Endodermal cell (in vitro differentiated cells): ENCODE measurements around the gene ACSF2. TPM values are rescaled to one million over a fixed set of nuclear protein-coding genes. Genes with fewer than 3 reads are reported as not detected.

ENCODE experiments used
- DNase-seq: peaks from one replicate; pipeline ENCODE4 v3.0.0-alpha.2; 2017
- H3K27ac ChIP-seq: 2 replicates; pipeline ENCODE4 v1.5.1; 2013; ENCODE audit warnings: mild to moderate bottlenecking, low read depth, low read length, moderate library complexity
- H3K27me3 ChIP-seq: 2 replicates; pipeline ENCODE4 v1.6.1; 2013; ENCODE audit warnings: mild to moderate bottlenecking, low read length, moderate library complexity; ENCODE audit not compliant: insufficient read depth, control insufficient read depth, poor library complexity, severe bottlenecking
- H3K36me3 ChIP-seq: 2 replicates; pipeline ENCODE4 v1.7.0; 2013; ENCODE audit warnings: mild to moderate bottlenecking, low read length, moderate library complexity; ENCODE audit not compliant: control insufficient read depth, insufficient read depth
- H3K4me1 ChIP-seq: one replicate; pipeline ENCODE4 v1.7.0; 2013; ENCODE audit warnings: low read length; ENCODE audit not compliant: control insufficient read depth, insufficient read depth
- H3K4me3 ChIP-seq: 2 replicates; pipeline ENCODE4 v1.5.1; 2013; ENCODE audit warnings: mild to moderate bottlenecking, low read length, moderate library complexity
- H3K9ac ChIP-seq: 2 replicates; pipeline ENCODE4 v1.6.1; 2013; ENCODE audit warnings: mild to moderate bottlenecking, low read length, moderate library complexity; ENCODE audit not compliant: poor library complexity, severe bottlenecking; ENCODE audit errors: extremely low read depth
- H3K9me3 ChIP-seq: 2 replicates; pipeline ENCODE4 v1.6.1; 2013; ENCODE audit warnings: mild to moderate bottlenecking, low read length, moderate library complexity; ENCODE audit not compliant: control insufficient read depth
- H3K27ac Mint-ChIP-seq: 2 replicates; pipeline ENCODE4 v1.8.0; 2020; ENCODE audit warnings: mixed read lengths
- H3K27me3 Mint-ChIP-seq: 2 replicates; pipeline ENCODE4 v1.8.0; 2021; ENCODE audit warnings: mild to moderate bottlenecking, mixed read lengths; ENCODE audit not compliant: insufficient read depth
- H3K36me3 Mint-ChIP-seq: 2 replicates; pipeline ENCODE4 v1.8.0; 2020; ENCODE audit warnings: low read depth, mixed read lengths
- H3K4me1 Mint-ChIP-seq: 2 replicates; pipeline ENCODE4 v1.8.0; 2020; ENCODE audit warnings: mixed read lengths
- H3K4me3 Mint-ChIP-seq: 2 replicates; pipeline ENCODE4 v1.8.0; 2020; ENCODE audit warnings: mild to moderate bottlenecking, moderate library complexity, mixed read lengths
- H3K9me3 Mint-ChIP-seq: 2 replicates; pipeline ENCODE4 v1.8.0; 2020; ENCODE audit warnings: mild to moderate bottlenecking, mixed read lengths
- WGBS, 2 experiments: methylation state at CpG; one replicate each; pipeline versions ENCODE4 v1.1.5 to v1.1.7; 2013; ENCODE audit warnings: missing lambda C conversion rate in 2 of 2, mixed read lengths in 1 of 2; ENCODE audit not compliant: insufficient coverage in 1 of 2, insufficient read length in 1 of 2; 5-methylcytosine and 5-hydroxymethylcytosine counted together
- total RNA-seq, 2 donors: library from RNA; stranded (reverse); fragmentation: NEBNext Ultra II Directional in 1 of 2; extraction: Animal tissue kit (Norgen Biotek cat#: 25700) in 1 of 2; gene quantifications; 2 replicates in 1 of 2; 3 replicates in 1 of 2; pipeline ENCODE4 v1.2.1, GENCODE V29; 2021
- TF ChIP-seq, protein P1 (sequence below): fragments of 200-600 bp; sonication (generic); conservative IDR thresholded peaks from 2 replicates; pipeline ENCODE4 v1.5.0; 2021; ENCODE audit warnings: antibody characterized with exemption, mild to moderate bottlenecking

The ACSF2 gene
- total RNA-seq, 2 donors from 2014 or later: 61.7 to 76.5 TPM

GRCh38 chr17:50445730-50446325 lies 19.8 kb downstream of the ACSF2 start:
- no peaks in the 10 kb centered on the region for H3K9me3 Mint-ChIP-seq
- WGBS, 2 experiments: 85 to 100% methylated on average over 1 of the region's 1 CpG
- no peak overlapping the region for H3K27ac Mint-ChIP-seq
- Histone ChIP-seq H3K4me1 (no peaks in the 10 kb centered on the region), H3K4me3 (no peak overlapping the region), H3K27me3 (no peaks in the 10 kb centered on the region), H3K36me3 (no peaks in the 10 kb centered on the region), H3K9ac (no peak overlapping the region), H3K27ac (no peak overlapping the region), H3K9me3 (no peaks in the 10 kb centered on the region)
- peaks cover 14% of the 10 kb centered on the region for H3K36me3 Mint-ChIP-seq
- TF ChIP-seq, protein P1, sequence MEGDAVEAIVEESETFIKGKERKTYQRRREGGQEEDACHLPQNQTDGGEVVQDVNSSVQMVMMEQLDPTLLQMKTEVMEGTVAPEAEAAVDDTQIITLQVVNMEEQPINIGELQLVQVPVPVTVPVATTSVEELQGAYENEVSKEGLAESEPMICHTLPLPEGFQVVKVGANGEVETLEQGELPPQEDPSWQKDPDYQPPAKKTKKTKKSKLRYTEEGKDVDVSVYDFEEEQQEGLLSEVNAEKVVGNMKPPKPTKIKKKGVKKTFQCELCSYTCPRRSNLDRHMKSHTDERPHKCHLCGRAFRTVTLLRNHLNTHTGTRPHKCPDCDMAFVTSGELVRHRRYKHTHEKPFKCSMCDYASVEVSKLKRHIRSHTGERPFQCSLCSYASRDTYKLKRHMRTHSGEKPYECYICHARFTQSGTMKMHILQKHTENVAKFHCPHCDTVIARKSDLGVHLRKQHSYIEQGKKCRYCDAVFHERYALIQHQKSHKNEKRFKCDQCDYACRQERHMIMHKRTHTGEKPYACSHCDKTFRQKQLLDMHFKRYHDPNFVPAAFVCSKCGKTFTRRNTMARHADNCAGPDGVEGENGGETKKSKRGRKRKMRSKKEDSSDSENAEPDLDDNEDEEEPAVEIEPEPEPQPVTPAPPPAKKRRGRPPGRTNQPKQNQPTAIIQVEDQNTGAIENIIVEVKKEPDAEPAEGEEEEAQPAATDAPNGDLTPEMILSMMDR: no peak
- no peak for DNase-seq
- peaks cover 18% of the 10 kb centered on the region for H3K4me1 Mint-ChIP-seq
- H3K27me3 Mint-ChIP-seq: no peaks in the 10 kb centered on the region
- no peak overlapping the region for H3K4me3 Mint-ChIP-seq

- TF ChIP-seq, protein P1: no peak
- Mint-ChIP-seq H3K27ac (no peak overlapping the region), H3K36me3 (peaks cover 9% of the 10 kb centered on the region), H3K9me3 (no peaks in the 10 kb centered on the region), H3K4me3 (no peak overlapping the region), H3K4me1 (peaks cover 26% of the 10 kb centered on the region), H3K27me3 (no peaks in the 10 kb centered on the region)
- WGBS, 2 experiments: 90 to 98% methylated on average over 5 of the region's 7 CpGs
- DNase-seq: no peak
- H3K27me3 ChIP-seq: no peaks in the 10 kb centered on the region
- H3K36me3 ChIP-seq: no peaks in the 10 kb centered on the region
- no peaks in the 10 kb centered on the region for H3K4me1 ChIP-seq
- H3K9ac ChIP-seq: no peak overlapping the region
- no peaks in the 10 kb centered on the region for H3K9me3 ChIP-seq
- no peak overlapping the region for H3K4me3 ChIP-seq
- H3K27ac ChIP-seq: no peak overlapping the region
These were observed 22.0 kb downstream of the ACSF2 start for GRCh38 chr17:50447870-50448595.

GRCh38 chr17:50448643-50449042 lies 22.6 kb downstream of the ACSF2 start:
- TF ChIP-seq, protein P1: no peak
- H3K9me3 ChIP-seq: no peaks in the 10 kb centered on the region
- Mint-ChIP-seq H3K4me3 (no peak overlapping the region), H3K36me3 (peaks cover 9% of the 10 kb centered on the region), H3K27ac (no peak overlapping the region), H3K27me3 (no peaks in the 10 kb centered on the region), H3K4me1 (peaks cover 20% of the 10 kb centered on the region), H3K9me3 (no peaks in the 10 kb centered on the region)
- no peaks in the 10 kb centered on the region for H3K4me1 ChIP-seq
- no peaks in the 10 kb centered on the region for H3K36me3 ChIP-seq
- WGBS, 2 experiments: 91 to 100% methylated on average over 1 to 2 of the region's 2 CpGs
- H3K9ac ChIP-seq: no peak overlapping the region
- no peak overlapping the region for H3K4me3 ChIP-seq
- no peak for DNase-seq
- no peak overlapping the region for H3K27ac ChIP-seq
- no peaks in the 10 kb centered on the region for H3K27me3 ChIP-seq
